Mucosa of descending colon (tissue), 3 donors: ENCODE measurements around the gene SLIT1. TPM values are rescaled to one million over a fixed set of nuclear protein-coding genes. Genes with fewer than 3 reads are reported as not detected.

Source experiments
- ATAC-seq: fragments of 200-7000 bp; cut with Tn5 transposase; one replicate; pipeline ENCODE4 v1.9.1; 2020; ENCODE audit warnings: mild to moderate bottlenecking, moderate library complexity
- DNase-seq, 3 donors: peaks; one replicate each; pipeline ENCODE4 v3.0.0-alpha.2; 2020
- H3K36me3 ChIP-seq: fragments of 200-600 bp; one replicate; pipeline ENCODE4 v1.8.0; 2021; ENCODE audit warnings: low read depth, mild to moderate bottlenecking
- H3K4me1 ChIP-seq: fragments of 200-600 bp; one replicate; pipeline ENCODE4 v1.8.0; 2021; ENCODE audit warnings: low read depth, mild to moderate bottlenecking
- H3K4me3 ChIP-seq: fragments of 200-600 bp; one replicate; pipeline ENCODE4 v1.8.0; 2021; ENCODE audit warnings: mild to moderate bottlenecking
- H3K9me3 ChIP-seq: fragments of 200-600 bp; one replicate; pipeline ENCODE4 v1.8.0; 2021; ENCODE audit warnings: mild to moderate bottlenecking
- intact Hi-C, 2 donors: fragments of 100-400 bp; cut with DNase I in 1 of 2; cut with micrococcal nuclease in 1 of 2; formaldehyde crosslinking; loops; one replicate each; pipeline versions ENCODE4 v1.11.0 to v1.11.1; 2022; cut with DNase I, micrococcal nuclease
- total RNA-seq, 3 donors: library from RNA; stranded (reverse); fragmentation: NEBNext Ultra II Directional in 2 of 3; extraction: Animal tissue kit (Norgen Biotek cat#: 25700) in 2 of 3; gene quantifications; one replicate each; pipeline versions ENCODE4 v1.2.1 to v1.2.4, GENCODE V29; 2021 to 2023
- TF ChIP-seq, protein P1 (sequence below): fragments of 200-600 bp; IDR thresholded peaks from one replicate; pipeline ENCODE4 v1.8.0; 2022; ENCODE audit warnings: antibody characterized with exemption, mild to moderate bottlenecking
- donor health status: DM: no; HTN: no; CAD: no; lungs with moderate emphysema.
- donor health status: DM: no; HTN: no; CAD: no.
- donor health status: DM: no; HTN: yes; CAD: no.

SLIT1 gene
- total RNA-seq, 3 donors from 2014 or later: 0.17 to 1.1 (median 0.24) TPM

DNA sequence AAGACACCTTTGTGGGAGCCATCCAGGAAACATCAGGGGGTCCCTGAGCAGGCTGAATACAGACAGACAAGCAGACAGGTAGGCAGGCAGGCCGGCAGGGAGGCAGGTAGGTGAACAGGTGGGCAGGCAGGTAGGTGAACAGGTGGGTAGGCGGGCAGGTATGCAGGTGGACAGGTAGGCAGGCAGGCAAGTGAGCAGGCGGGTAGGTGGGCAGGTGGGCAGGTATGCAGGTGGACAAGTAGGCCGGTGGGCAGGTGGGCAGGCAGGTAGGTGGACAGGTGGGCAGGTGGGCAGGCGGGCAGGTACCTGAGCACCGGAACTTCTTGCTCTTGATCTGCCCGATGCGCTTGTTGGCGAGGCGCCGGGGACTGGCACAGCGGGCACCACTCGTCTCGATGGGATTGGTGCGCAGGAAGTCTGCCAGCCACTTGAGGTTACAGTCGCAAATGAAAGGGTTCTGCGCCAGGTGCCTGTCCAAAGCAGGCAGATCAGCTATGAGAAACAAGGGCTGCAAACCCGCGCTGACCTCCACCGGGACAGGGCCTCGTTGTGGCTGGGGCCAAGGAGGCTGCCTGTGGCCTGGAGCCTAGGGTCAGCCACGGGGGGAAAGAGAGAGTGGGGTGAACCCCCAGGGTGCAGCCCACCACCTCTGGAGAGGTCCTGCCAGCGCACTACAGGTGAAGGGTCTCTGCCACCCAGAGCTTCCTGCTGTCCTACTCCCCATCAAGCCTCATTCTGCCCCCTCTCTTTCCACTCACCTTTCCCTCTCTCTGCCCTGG, 136.9 kb downstream of the SLIT1 start:
- TF ChIP-seq, protein P1, sequence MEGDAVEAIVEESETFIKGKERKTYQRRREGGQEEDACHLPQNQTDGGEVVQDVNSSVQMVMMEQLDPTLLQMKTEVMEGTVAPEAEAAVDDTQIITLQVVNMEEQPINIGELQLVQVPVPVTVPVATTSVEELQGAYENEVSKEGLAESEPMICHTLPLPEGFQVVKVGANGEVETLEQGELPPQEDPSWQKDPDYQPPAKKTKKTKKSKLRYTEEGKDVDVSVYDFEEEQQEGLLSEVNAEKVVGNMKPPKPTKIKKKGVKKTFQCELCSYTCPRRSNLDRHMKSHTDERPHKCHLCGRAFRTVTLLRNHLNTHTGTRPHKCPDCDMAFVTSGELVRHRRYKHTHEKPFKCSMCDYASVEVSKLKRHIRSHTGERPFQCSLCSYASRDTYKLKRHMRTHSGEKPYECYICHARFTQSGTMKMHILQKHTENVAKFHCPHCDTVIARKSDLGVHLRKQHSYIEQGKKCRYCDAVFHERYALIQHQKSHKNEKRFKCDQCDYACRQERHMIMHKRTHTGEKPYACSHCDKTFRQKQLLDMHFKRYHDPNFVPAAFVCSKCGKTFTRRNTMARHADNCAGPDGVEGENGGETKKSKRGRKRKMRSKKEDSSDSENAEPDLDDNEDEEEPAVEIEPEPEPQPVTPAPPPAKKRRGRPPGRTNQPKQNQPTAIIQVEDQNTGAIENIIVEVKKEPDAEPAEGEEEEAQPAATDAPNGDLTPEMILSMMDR: no peak
- Histone ChIP-seq H3K36me3 (no peaks in the 10 kb centered on the region), H3K9me3 (no peaks in the 10 kb centered on the region), H3K4me1 (no peaks in the 10 kb centered on the region), H3K4me3 (no peak overlapping the region)
- no peak for ATAC-seq
- DNase-seq: no peak
- intact Hi-C loops: no loop called here

DNA sequence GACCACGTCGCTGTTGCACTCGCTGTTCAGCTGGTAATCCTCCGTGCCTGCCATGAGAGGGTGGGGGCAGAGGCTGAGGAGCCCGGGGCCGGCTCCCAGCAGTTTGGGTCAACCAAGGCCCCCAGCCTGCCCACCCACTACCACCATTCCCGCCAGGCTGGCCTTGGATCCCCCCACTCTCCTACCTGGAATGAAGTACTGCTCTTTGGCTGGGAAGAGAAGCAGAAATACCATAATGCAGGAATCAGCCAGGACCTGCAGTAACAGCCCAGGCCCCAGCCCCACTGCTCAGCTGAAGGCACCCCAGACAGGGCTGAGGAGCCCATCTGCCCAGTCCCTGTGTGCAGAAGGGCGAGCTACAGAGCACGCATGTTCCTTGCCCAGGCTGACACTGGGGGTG, 138.0 kb downstream of the SLIT1 start:
- Histone ChIP-seq H3K4me1 (no peaks in the 10 kb centered on the region), H3K9me3 (no peaks in the 10 kb centered on the region), H3K36me3 (no peaks in the 10 kb centered on the region), H3K4me3 (no peak overlapping the region)
- intact Hi-C loops: no loop called here
- TF ChIP-seq, protein P1: no peak
- DNase-seq (no peak), ATAC-seq (no peak)

DNA sequence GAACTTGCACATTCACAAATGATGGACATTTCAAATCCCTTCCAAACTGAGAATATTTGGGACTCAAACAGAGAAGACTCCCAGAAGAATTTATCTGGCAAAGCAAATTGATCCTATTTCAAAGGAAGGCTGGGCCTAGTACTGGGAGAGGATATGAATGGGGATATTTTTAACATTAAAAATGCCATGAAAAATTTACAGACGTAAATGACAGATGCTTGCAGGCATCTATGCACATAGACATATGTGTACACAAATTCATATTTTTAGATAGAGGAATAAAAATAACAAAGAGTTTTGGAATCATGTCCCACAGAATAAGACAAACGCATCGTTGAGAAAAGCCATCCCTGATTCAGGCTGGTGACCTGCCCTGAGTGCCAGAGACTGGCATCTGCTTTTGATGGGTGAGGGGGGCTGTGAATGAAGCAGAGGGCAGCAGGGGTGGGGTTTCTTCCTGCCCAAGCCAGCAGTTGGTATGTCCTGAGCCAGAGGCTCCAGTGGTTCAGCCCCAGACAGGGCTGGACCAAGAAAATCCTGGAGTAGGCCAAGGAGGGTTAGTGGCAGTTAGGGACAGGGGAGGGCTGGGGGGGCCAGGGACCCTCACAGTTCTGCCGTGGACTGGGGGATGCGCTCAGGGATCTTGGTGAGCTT, 138.5 kb downstream of the SLIT1 start:
- intact Hi-C loops: no loop called here
- no peaks in the 10 kb centered on the region for H3K36me3 ChIP-seq
- no peak for ATAC-seq

DNA sequence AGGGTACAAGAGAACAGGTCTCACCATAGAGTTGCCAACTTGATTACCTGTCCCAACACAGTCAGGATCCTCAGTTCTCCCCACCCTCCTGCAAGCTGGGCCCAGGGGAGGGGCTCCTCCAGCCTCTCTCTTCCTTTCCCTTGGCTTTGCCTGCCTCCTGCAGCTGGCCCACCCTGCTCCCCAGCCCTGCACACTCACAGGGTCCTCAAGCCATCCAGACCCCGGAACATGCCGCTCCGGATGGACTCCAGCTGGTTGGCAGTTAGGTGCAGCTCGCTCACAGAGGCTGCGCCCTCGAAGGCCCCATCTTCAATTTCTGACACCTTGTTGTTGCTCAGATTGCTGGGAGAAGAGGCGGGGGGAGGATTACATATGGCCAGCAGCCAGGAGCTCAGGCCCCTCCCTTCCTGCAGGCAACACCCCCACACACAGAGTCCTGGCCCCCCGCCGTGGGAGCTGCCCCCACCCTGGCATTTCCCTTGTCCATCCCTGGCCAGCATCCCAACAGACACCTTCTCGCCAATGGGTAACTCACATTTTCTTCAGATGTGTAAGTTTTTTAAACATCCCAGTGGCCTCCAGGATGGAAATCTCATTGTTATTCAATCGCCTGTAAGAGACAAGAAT, 139.2 kb downstream of the SLIT1 start:
- no peak for DNase-seq
- Histone ChIP-seq H3K9me3 (no peaks in the 10 kb centered on the region), H3K36me3 (no peaks in the 10 kb centered on the region), H3K4me1 (no peaks in the 10 kb centered on the region), H3K4me3 (no peak overlapping the region)
- TF ChIP-seq, protein P1: no peak
- ATAC-seq: no peak
- intact Hi-C loops: no loop called here

More for the DNA sequence above, 138.5 kb downstream of the SLIT1 start:
- H3K4me3 ChIP-seq: no peak overlapping the region
- no peaks in the 10 kb centered on the region for H3K4me1 ChIP-seq
- no peak for DNase-seq
- TF ChIP-seq, protein P1: no peak
- H3K9me3 ChIP-seq: no peaks in the 10 kb centered on the region

DNA sequence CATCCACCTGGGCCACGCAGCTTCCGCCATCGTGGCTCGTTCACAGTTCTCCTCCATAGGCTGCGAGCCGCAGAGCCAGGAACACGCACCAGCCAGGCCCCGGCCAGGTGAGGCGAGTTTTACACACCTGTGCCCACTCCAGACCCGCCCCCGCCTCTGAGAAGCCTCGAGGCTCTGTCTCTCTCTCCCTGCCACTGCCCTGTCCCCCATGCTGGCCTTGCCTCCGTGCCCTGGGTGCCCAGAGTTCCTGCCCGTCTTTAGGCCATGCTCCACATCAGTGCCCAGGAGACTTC, 142.2 kb downstream of the SLIT1 start:
- TF ChIP-seq, protein P1: no peak
- Histone ChIP-seq H3K4me3 (no peak overlapping the region), H3K36me3 (no peaks in the 10 kb centered on the region), H3K9me3 (no peaks in the 10 kb centered on the region), H3K4me1 (no peaks in the 10 kb centered on the region)
- intact Hi-C loops: no loop called here
- no peak for DNase-seq
- ATAC-seq: no peak
